Measurements from ENCODE around the gene ATP5MC3.

GRCh38 chr2:175131252-175131651, 50.3 kb downstream of the ATP5MC3 start:
- no peak for TF ChIP-seq CTCF (IDR thresholded peaks at IDR 0.05; ENCODE audit: low read length)
- TF ChIP-seq EZH2phosphoT487 (IDR thresholded peaks at IDR 0.05; ENCODE audit: low read length): no peak

All from MM.1S (cell line).